Dedifferentiated amniotic fluid mesenchymal stem cell (primary cell): ENCODE data around the gene CCDC158.
"Not testable (repeated sequence)": the region's sequence is repeated elsewhere in the genome, so short reads cannot be mapped to it uniquely, and the experiment has no call there.

ENCODE experiments used
- DNase-seq: peaks from one replicate; pipeline ENCODE4 v3.0.0-alpha.2; 2016; ENCODE audit errors: extremely low spot score

The CCDC158 gene

DNA sequence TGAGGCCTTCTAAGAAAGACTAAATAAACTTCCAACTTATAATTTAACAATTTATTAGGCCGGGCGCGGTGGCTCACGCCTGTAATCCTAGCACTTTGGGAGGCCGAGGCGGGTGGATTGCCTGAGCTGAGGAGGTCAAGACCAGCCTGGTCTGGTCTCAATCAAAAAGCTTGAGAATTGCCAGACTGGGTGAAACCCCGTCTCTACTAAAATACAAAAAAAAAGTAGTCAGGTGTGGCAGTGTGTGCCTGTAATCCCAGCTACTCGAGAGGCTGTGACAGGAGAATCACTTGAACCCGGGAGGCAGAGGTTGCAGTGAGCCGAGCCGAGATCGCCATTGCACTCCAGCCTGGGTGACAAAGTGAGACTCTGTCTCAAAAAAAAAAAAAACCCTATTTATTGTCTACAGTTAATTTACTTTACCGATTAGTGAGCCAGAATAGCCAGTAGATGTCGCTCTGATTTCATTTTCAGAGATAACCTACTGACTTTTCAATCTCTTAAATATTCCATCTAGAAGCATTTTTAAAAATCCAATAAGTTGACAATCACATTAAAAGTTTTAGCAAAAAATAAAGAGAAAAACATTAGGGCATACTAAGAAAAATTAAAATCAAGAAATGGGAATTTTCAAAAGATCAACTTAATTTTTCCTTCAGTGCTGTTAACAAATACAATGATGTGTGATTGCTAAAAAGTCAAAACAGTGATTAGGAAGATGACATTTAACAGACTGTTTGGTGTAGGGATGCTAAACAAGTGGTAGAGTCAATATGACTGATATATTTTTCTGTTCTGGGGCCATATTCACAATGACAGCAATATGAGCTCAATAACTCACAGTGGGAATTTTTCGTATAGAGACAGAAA, 9.8 kb upstream of the CCDC158 start:
- peak; percentile 50 for DNase-seq

- no peak for DNase-seq
Observed at GRCh38 chr4:76429636-76430035, 8.7 kb upstream of the CCDC158 start.

DNA sequence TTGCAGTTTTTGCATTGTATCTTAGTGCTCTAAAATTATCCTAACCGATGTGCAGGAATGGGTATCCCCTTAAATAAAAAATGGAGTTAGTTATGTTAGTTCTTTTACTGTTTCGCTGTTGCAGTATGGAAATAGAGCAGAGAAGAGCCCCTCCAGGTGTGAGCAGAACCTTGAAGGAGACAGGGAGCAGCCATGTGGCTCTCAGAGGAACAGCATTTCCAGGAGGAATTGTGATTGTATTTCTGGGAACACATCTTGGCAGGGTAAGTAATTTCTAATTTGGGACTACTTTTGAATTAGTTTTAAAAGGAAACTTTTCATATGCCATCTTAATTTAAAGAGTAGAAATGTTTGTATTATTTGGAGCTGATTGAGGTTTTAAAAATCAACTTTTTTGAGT, 5.3 kb upstream of the CCDC158 start:
- DNase-seq: no peak

DNA sequence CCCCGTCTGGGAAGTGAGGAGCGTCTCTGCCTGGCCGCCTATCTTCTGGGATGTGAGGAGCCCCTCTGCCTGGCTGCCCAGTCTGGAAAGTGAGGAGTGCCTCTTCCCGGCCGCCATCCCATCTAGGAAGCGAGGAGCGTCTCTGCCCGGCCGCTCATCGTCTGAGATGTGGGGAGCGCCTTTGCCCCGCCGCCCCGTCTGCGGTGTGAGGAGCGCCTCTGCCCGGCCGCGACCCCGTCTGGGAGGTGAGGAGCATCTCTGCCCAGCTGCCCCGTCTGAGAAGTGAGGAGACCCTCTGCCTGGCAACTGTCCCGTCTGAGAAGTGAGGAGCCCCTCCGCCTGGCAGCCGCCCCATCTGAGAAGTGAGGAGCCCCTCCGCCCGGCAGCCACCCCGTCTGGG, 2.2 kb upstream of the CCDC158 start:
- DNase-seq: not testable (repeated sequence)

DNA sequence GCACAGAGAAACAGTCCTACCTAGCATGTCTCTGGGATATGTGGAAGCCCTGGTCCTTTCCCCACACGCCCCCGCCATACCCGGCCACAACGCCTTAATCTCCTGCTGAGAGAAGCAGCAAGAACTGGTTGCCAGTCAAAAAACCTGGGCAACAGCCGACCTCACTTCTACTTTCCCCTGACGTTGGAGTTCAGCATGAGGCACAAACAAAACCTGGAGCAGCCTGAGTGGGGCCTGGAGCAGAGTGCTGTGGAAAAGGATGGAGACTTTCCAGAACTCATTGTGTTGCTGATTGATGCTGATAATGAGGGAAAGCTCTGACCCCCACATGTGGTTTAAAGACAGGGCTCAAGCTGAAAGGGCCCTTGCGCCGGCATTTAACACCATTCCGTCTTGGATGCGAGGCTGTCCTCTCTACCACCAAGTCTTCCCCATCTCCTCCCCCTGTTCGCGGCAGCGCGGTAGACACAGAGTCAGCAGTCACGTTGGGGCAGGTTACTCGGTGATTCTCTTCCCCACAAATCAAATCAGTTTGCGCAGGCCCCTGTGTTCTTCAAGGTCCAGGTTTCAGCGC, 666 bp downstream of the CCDC158 start:
- DNase-seq: no peak

GRCh38 chr4:76410636-76411035, 10.3 kb downstream of the CCDC158 start:
- DNase-seq: no peak

GRCh38 chr4:76407440-76408119, 13.4 kb downstream of the CCDC158 start:
- no peak for DNase-seq

DNA sequence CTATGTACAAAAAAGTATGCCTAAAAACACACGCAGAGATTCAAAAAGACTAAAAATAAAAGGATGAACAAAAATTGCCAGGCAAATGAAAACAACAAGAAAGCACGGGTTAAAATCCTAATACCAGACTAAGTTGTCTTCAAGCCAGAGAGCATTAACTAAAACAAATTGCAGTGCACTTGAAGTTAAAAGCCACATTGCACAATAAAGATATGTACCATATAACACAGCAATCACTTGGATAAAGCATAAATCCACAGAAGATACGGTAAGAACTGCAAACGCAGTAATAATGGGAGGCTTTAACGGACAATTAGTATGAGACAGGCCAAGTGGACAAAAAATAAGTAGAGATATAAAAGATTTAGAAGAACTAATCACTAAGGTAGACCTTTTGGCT, 14.9 kb downstream of the CCDC158 start:
- no peak for DNase-seq

DNA sequence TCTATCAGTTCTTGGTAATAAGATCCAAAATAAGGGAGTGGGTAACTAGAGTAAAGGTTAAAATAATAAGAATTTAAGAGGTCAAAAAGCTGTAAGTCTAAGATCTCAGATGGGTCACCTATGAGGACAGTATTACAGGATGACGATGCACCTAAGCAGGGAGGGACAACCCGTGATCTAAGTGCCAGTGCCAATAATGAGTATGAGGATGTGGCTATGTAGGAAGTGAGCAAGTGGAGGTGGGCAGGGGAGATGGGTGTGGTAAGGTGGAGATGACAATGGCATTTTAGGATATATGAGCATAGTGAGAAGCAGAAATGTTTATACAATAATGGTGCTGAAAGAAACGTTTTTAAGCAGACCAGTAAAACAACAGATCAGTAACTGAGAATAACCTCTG, 19.3 kb downstream of the CCDC158 start:
- no peak for DNase-seq

- DNase-seq: no peak
Observed at GRCh38 chr4:76388160-76388908, 32.6 kb downstream of the CCDC158 start.

GRCh38 chr4:76386566-76387305, 34.2 kb downstream of the CCDC158 start:
- no peak for DNase-seq

DNA sequence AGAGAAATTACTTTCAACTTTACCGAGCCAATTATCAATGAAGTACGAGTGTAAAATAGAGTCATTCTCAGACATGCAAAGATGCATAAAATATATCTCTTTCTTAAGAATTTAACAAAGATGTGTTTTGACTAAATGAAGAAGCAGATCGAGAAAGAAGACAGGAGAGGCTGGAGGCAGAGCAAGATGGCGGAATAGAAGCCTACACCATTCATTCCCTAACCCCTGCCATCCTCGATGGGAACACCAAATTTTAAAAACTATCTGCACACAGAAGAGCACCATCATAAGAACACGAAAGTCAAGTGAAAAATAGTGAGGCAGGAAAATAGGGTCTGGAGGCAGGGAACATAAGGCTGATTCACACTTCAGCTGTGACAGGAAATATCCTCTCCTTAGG, 35.0 kb downstream of the CCDC158 start:
- no peak for DNase-seq

DNA sequence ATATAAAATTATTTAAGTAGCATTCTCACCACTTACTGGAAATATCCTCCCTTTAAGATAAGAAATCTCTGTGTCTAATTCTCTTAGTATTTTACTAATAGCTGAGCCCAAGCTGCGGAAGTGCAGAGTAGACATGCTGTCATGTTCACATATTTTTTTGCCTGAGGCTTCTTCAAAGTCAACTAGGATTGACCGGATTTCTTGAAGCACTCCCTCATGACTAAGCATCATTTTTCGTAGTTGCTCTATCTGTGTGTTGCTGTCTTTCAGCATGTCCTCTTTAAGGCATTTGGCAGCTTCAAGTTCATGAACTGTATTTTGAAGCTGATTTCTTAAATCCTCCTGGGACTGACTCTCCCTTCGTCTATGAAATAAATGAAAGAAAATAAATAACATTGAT, 36.9 kb downstream of the CCDC158 start:
- DNase-seq: no peak

DNA sequence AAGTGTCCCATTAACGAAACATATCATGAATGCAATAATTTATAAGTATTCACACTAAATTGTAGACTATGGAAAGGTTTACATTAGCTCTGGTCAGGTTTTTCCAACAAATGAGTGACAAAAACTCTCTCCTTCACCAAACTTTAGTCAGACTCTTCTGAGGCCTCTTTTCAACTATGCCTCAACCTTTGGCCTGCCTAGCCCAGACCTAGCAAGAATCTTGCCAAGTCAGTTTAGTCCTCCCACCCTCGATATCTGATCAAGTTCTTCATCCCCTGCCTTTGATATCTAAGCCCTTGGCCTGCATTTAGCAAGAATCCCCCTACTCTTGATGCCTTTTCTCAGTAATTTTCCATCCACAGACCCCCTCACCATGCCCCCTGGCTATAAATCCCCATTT, 37.9 kb downstream of the CCDC158 start:
- no peak for DNase-seq

DNA sequence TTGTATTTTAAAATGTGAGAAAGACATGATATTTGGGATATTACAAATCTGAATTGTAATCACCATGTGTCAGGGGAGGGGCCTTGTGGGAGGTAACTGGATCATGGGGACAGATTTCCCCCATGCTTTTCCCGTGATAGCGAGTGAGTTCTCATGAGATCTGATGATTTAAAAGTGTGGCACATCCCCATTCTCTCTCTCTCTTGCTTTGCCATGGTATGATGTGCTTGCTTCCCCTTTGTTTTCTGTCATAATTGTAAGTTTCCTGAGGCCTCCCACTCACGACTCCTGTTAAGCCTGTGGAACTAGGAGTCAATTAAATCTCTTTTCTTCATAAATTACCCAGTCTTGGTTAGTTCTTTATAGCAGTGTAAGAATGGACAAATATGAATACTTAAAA, 39.0 kb downstream of the CCDC158 start:
- DNase-seq: no peak

- DNase-seq: no peak
Observed at GRCh38 chr4:76380561-76380960, 40.4 kb downstream of the CCDC158 start.

DNA sequence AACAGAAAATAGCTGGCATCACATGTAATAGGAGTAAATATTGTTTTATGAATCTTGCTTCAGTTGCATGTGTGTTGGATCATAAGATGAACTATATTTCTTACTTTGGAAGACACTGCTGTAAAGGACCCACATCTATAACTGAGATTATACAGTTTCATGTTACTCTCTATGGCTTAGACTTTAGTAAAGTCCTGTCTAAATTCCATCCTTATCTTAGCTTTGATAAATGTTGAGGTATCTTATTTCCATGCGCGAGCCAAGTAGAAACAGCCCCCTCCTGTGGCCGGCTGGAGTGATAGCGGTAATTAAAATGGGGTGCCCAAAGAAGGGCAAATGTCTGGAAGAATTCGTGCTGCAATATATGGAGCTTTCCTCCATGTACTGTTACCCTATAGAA, 43.0 kb downstream of the CCDC158 start:
- no peak for DNase-seq

DNA sequence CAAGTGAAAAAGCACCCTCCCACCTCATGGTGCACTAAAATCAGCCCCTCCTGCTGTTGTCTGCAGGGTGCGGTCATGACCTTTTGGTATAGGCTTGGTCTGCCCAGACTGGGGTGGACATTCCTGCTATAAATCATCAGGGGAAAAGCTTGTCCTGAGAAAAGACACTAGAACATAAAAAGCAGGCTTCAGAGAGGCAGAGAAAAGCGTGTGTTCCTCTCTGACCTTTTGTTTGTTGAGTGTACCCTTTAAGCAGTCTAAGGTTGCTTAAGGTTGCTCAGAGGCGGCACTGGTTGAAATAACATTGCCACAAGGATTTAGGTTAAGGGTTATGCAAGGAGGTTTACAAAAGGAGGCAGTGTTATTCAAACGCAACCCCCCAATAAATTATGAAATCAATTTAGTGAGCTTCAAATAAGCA, 43.5 kb downstream of the CCDC158 start:
- no peak for DNase-seq

GRCh38 chr4:76376534-76376933, 44.4 kb downstream of the CCDC158 start:
- DNase-seq: no peak

GRCh38 chr4:76375703-76376102, 45.2 kb downstream of the CCDC158 start:
- DNase-seq: no peak

DNA sequence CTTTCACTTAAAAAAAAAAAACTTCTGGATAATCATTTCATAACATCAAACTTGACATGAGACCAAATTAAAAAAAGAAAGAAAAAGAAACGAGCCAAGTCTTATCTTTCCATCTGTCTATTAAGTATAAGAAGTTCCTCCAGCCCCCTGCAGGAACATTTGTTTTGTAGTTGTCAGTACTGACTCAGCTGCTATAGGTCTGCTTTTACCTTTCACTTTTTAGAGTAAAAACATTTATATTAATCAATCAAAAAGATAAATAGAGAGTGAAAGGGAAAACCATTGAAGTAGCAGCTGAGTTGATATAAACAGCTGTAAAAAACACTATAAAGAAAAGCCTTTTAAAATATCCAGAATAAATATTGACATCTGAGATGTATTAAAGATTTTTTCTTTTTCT, 46.1 kb downstream of the CCDC158 start:
- no peak for DNase-seq
